HepG2 (cell line): ENCODE data around the gene AJUBA. TPM values are rescaled to one million over a fixed set of nuclear protein-coding genes. Genes with fewer than 3 reads are reported as not detected.

Source experiments
- DNMT1 ChIP-seq: sonication (generic); formaldehyde crosslinking; IDR thresholded peaks from 2 replicates; pipeline ENCODE4 v1.5.1; 2020; ENCODE audit warnings: mild to moderate bottlenecking, missing genetic modification reagents
- E2F1 ChIP-seq: sonication (generic); formaldehyde crosslinking; IDR thresholded peaks from 2 replicates; pipeline ENCODE4 v1.5.0; 2020; ENCODE audit warnings: missing genetic modification reagents
- GLI4 ChIP-seq: sonication (generic); formaldehyde crosslinking; IDR thresholded peaks from 2 replicates; pipeline ENCODE4 v1.5.1; 2020; ENCODE audit warnings: missing genetic modification reagents, mild to moderate bottlenecking, moderate library complexity, borderline replicate concordance
- MEIS1 ChIP-seq: sonication (generic); formaldehyde crosslinking; IDR thresholded peaks from 2 replicates; pipeline ENCODE4 v1.9.0; 2021; ENCODE audit warnings: mild to moderate bottlenecking, missing genetic modification reagents, moderate library complexity, borderline replicate concordance
- PAXIP1 ChIP-seq: sonication (generic); formaldehyde crosslinking; conservative IDR thresholded peaks from 2 replicates; pipeline ENCODE4 v1.4.0; 2020; ENCODE audit warnings: mild to moderate bottlenecking, missing genetic modification reagents, moderate library complexity
- RAD21 ChIP-seq: fragments of 450-650 bp; formaldehyde crosslinking; IDR thresholded peaks from 2 replicates; pipeline ENCODE4 v1.5.0; 2020; ENCODE audit warnings: mild to moderate bottlenecking
- SNAPC4 ChIP-seq: sonication (generic); formaldehyde crosslinking; IDR thresholded peaks from 2 replicates; pipeline ENCODE4 v1.4.0; 2020; ENCODE audit warnings: mild to moderate bottlenecking, missing genetic modification reagents
- ZBTB1 ChIP-seq: sonication (generic); formaldehyde crosslinking; IDR thresholded peaks from 2 replicates; pipeline ENCODE4 v1.4.0; 2020; ENCODE audit warnings: missing genetic modification reagents, borderline replicate concordance
- ZNF337 ChIP-seq: sonication (generic); formaldehyde crosslinking; IDR thresholded peaks from 2 replicates; pipeline ENCODE4 v1.5.1; 2020; ENCODE audit warnings: missing genetic modification reagents, low read depth, mild to moderate bottlenecking, borderline replicate concordance
- ZNF350 ChIP-seq: sonication (generic); formaldehyde crosslinking; IDR thresholded peaks from 2 replicates; pipeline ENCODE4 v1.4.0; 2020; ENCODE audit warnings: mild to moderate bottlenecking, low read depth, missing genetic modification reagents, borderline replicate concordance
- ZNF432 ChIP-seq: sonication (generic); formaldehyde crosslinking; IDR thresholded peaks from 2 replicates; pipeline ENCODE4 v1.5.0; 2020; ENCODE audit warnings: missing genetic modification reagents, mild to moderate bottlenecking, borderline replicate concordance
- ZNF510 ChIP-seq: sonication (generic); formaldehyde crosslinking; IDR thresholded peaks from 2 replicates; pipeline ENCODE4 v1.4.0; 2020; ENCODE audit warnings: low read depth, mild to moderate bottlenecking, missing genetic modification reagents
- ZNF614 ChIP-seq: IDR thresholded peaks from 2 replicates; pipeline ENCODE4 v1.6.1; 2018; ENCODE audit warnings: missing biosample characterization, missing genetic modification reagents, inconsistent platforms, borderline replicate concordance
- ZNF784 ChIP-seq: sonication (generic); formaldehyde crosslinking; IDR thresholded peaks from 2 replicates; pipeline ENCODE4 v1.5.1; 2020; ENCODE audit warnings: missing genetic modification reagents, mild to moderate bottlenecking, borderline replicate concordance
- ZNF792 ChIP-seq: IDR thresholded peaks from 2 replicates; pipeline ENCODE4 v1.6.1; 2016
- ZNF83 ChIP-seq: sonication (generic); formaldehyde crosslinking; IDR thresholded peaks from 2 replicates; pipeline ENCODE4 v1.4.0; 2020; ENCODE audit warnings: missing genetic modification reagents, mild to moderate bottlenecking, borderline replicate concordance
- ZZZ3 ChIP-seq: sonication (generic); formaldehyde crosslinking; IDR thresholded peaks from 2 replicates; pipeline ENCODE4 v1.4.0; 2020; ENCODE audit warnings: missing genetic modification reagents, mild to moderate bottlenecking, borderline replicate concordance
- polyA plus RNA-seq, 8 experiments: library from polyadenylated mRNA; depleted of rRNA in 3 of 8; stranded (reverse) in 7 of 8; unstranded in 1 of 8; fragments of >200 nt; fragmentation: Illumina TruSeq in 4 of 8; extraction: Trizol in 4 of 8; gene quantifications; 2 replicates each; pipeline versions ENCODE4 v1.2.1 to v1.2.3, GENCODE V29; 2011 to 2016; ENCODE audit warnings: low read depth in 4 of 8, missing spikeins in 1 of 8, mixed read lengths in 1 of 8; ENCODE audit not compliant: insufficient read depth in 1 of 8
- total RNA-seq, 5 experiments: library from RNA; depleted of rRNA; stranded (reverse); fragments of >200 nt; fragmentation: Illumina TruSeq; extraction: Trizol; gene quantifications; 2 replicates each; pipeline ENCODE4 v1.2.3, GENCODE V29; 2016; ENCODE audit warnings: low read depth in 1 of 5

The AJUBA gene
- total and polyA plus RNA-seq, 2 of the 13 experiments (the other 11 are each of a cell fraction or from before 2014, with no cell fraction given): 157 to 241 TPM

GRCh38 chr14:22981090-22981875, 1.1 kb downstream of the AJUBA start (continued):
- TF ChIP-seq SNAPC4 (CRISPR knock-in tag) (no peak), ZNF784 (CRISPR knock-in tag) (no peak; the same call in none of the 2 replicates), ZNF350 (CRISPR knock-in tag) (peak; percentile 91), ZBTB1 (CRISPR knock-in tag) (no peak; the same call in 1 of the 2 replicates), ZNF337 (CRISPR knock-in tag) (peak; percentile 30; the same call in 1 of the 2 replicates), ZZZ3 (CRISPR knock-in tag) (peak; percentile 35; the same call in 1 of the 2 replicates), ZNF614 (peak; percentile 10; the same call in 1 of the 2 replicates), ZNF83 (CRISPR knock-in tag) (no peak; the same call in 1 of the 2 replicates), MEIS1 (CRISPR knock-in tag) (0 out of 2 replicates have a peak, but pooled peaks have one; percentile 83), ZNF432 (CRISPR knock-in tag) (no peak), PAXIP1 (CRISPR knock-in tag) (no peak; the same call in 1 of the 2 replicates), ZNF792 (CRISPR knock-in tag) (peak; percentile 42; the same call in 1 of the 2 replicates), DNMT1 (no peak; the same call in 1 of the 2 replicates), E2F1 (CRISPR knock-in tag) (no peak), ZNF510 (CRISPR knock-in tag) (peak; percentile 74; the same call in 1 of the 2 replicates), GLI4 (CRISPR knock-in tag) (peak; percentile 99), RAD21 (0 out of 2 replicates have a peak, but pooled peaks have one; percentile 3)
